ENCODE results near the gene CEP350.
"Not testable (repeated sequence)": the region's sequence is repeated elsewhere in the genome, so short reads cannot be mapped to it uniquely, and the experiment has no call there.

CEP350 gene

GRCh38 chr1:179951383-179952144 lies 3.0 kb upstream of the CEP350 start:
- DNase-seq = no peak

DNA sequence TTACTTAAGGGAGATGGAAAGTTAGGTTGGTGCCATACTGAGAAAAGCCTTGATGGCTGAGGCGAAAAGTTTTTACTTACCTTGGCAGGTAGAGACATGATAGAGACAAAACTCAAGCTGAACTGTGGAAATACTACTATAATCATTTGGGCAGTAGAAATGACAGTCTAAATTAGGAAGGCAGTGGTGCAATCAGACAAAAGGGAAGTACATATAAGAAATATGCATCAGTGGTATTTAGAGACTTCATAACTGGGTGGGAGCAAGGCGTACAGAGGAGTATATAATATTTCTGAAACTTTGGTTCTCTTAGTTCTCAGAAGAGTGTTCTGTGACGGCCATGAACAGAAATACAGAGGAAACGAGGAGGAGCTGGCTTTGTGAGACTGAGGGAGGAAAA lies 2.4 kb upstream of the CEP350 start:
- no peak for DNase-seq

DNA sequence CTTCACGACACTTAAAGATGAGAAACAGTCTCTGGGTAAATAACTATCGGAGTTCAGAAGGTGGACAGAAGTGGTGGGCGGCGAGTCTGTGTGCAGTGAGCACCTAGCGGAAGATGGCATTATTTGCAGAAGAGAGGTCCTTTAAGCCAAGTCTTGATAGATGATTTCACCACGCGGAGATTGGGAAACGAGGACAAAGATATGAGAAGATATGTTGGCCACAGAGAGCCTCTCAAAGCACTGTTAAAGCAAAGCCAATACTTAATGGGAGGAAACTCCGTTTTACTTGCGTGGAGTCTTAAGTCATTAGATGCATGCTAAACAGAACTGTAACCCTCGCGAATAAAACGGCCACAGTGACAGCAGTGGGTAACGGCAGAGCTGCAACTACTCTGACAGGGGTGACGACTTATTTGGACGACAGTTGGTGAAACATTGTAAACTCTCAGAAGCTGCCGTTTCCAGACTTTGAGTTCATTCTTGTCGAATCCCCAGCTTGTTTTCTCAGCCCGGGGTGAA lies 577 bp upstream of the CEP350 start:
- DNase-seq = peak; percentile 52

- DNase-seq = no peak
Observed at GRCh38 chr1:179955287-179955680, 674 bp downstream of the CEP350 start.

DNA sequence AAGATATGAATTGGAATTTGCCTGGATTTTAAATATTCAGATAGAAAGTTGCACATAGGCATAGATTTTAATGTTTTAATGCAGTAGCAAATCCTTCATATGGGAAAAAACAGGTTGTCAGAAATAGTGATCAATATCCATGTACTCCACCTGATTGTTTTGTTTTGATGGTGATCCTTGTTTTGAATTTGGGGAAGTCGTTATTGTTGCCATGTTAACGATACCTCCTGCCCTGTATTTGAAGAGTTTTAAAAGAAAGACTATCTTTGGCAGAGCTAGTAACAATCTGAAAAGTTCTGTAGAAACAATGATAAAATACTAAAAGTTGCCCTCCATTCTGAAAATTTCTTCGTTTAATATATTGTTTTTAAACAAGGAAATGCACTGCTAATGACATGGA lies 1.1 kb downstream of the CEP350 start:
- no peak for DNase-seq

- DNase-seq = no peak
Observed at GRCh38 chr1:179958359-179958758, 3.7 kb downstream of the CEP350 start.

- not testable (repeated sequence) for DNase-seq
Observed at GRCh38 chr1:179962168-179962567, 7.6 kb downstream of the CEP350 start.

DNA sequence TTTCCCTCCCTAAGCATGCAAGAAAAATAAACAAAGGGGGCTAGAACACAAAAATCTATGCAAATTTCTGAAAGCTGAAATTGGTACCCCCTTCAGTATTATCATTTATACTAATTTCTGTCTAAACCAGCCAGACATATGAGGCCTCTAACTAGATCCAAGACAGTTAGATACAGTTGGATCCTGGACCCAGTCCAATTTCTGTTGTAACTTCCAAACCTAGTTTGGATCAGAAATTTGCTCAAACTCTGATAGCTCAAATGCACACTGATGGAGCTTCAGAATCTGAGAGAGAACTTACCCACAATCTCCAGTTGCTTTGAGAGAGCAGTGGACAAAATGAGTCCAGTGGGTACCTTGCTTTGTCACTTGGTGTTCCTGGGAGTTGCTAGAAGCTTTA lies 11.9 kb downstream of the CEP350 start:
- no peak for DNase-seq

DNA sequence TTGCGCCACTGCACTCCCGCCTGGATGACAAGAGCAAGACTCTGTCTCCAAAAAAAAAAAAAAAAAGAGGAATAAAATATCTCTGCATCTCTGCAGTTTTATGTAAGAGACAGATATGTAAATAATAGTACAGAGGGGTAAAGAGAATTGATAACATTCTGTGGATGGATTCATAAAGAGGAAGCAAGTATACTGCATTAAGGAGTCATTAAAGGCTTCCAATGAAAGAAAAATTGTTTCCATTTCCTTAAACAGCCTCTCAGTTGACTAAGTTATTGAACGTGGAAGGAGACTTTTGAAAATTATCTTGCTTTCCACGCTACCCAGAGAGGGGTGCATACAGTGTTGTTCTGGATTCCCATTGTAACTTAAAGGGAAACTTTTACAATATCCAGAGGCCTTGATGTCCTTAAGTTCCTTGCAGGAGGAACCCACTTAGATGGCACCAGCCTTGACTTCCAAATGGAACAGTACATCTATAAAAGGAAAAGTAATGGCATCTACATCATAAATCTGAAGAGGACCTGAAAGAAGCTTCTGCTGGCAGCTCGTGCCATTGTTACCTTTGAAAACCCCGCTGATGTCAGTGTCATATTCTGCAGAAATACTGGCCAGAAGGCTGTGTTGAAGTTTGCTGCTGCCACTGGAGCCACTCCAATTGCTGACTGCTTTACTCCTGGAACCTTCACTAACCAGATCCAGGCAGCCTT lies 13.8 kb downstream of the CEP350 start:
- no peak for DNase-seq

- DNase-seq = no peak
Observed at GRCh38 chr1:179968994-179969919, 14.6 kb downstream of the CEP350 start.

DNA sequence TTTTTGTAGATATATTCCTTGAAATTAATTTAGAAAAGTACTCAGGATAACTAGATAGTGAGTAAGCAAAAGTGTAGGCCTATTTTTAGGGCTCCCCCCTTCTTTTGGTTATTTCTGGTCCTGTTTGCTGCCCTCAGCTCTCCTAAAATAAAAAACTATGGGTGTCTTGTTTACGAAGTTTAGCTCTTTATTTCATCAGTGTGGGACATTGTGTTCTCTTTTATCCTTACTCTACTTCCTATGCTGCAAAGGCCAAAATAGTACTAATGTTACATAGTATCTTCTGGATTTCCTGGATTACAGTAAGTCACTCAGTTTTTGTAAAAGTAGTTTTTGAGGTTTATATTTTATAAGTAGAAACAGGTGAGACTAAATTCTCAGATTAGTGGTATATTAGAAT lies 15.4 kb downstream of the CEP350 start:
- DNase-seq = no peak

GRCh38 chr1:179971563-179972496 lies 17.2 kb downstream of the CEP350 start:
- DNase-seq = no peak

DNA sequence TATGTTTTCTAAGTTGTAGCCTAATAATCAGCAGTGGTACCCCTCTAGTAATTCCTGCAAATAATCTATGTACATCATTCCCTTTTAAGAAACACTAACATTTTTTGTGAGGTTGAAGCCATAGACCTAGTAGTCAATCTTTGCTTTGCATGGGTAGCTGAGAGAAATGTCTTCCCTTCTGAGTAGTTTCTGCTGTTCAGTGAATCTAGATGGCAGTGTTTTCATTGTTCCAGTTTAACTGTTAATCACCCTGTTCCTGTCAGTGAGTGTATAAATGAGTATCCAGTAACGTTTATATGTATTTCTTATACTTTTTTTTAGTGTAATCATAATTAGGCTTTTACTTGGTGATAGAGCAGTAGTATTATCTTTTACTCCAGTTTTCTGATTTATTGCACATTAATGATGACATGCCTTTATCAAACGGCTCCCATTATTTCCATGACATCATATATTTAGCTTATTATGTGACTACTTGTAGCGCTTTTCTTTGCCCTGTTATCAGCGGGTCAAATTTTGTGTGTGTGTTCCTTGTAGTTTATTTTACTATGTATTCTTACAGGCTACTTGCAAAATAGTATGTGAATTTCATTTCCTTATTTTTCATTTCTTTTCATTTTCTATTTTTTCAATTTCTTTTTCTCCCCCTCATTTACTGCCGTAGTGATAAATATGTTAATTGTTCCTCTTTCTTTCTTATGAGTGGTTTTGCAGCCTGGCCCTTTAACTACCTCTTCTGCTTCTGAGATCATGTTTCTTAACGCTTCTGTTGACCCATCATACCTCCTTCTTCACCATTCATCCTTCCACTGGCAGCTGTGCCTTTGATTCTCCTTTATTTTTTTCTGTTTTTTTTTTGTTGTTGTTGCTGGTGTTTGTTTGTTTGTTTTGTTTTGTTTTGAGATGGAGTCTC lies 18.8 kb downstream of the CEP350 start:
- no peak for DNase-seq

- DNase-seq = no peak
Observed at GRCh38 chr1:179976970-179977651, 22.5 kb downstream of the CEP350 start.

DNA sequence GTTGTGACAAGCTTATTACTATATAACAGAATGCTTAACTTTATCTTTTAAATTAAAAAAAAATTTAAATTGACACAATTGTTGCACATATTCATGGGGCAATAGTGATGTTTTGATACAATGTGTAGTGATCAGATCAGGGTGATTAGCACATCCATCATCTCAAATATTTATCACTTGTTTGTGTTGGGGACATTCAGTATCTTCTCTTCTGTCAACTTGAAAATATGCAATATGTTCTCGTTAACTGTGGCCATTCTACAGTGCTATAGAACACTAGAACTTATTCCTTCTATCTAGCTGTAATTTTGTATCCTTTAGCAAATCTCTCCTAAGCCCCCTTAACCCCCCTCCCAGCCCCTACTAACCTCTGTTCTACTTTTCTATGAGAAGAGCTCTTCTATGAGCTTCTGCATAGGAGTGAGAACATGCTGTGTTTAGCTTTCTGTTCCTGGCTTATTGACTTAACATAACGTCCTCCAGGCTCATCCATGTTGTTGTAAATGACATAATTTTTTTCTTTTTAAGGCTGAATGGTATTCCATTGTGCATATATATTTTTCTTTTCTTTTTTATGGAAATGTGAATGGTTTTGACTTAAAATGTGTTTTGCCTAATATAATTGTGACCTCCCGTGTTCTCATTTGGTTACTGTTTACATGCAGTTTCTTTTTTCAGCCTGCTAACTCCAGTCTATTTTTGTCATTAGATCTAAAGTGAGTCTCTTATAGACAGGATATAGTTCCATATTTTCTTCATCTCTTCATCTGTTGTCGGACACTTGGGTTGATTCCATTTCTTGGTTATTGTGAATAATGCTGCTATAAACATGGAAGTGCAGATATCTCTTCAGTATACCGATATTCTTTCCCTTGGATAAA lies 23.8 kb downstream of the CEP350 start:
- DNase-seq = no peak

DNA sequence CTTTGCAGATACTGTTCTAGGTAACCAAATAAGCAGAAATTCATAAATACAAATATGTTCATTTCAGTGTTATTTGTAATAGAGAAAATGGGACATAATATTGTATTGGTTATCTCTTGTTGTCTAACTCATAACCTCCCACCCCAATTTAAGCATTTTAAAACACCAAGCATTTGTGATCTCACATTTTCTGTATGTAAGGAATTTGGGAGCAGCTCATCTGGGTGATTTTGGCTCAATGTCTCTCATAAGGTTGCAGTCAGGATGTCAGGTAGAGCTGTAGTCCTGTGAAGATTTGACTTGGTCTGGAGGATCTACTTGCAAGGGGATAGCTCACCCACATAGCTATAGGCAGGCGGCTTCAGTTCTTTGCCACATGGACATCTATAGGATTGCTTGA lies 29.5 kb downstream of the CEP350 start:
- DNase-seq = no peak

DNA sequence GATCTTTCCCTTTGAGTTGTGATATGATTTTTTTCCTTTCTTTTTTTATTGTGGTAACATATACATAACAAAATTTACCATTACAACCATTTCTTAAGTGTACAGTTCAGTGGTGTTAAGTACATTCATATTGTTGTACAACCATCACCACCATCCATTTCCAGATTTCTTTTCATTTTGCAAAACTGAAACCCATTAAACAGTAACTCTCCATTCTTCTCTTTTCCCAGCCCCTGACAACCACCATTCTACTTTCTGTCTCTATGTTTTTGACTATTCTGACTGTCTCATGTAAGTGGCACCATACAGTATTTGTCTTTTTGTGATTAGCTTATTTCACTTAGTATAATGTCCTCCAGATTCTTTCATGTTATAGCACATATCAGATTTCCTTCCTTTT lies 30.3 kb downstream of the CEP350 start:
- no peak for DNase-seq

DNA sequence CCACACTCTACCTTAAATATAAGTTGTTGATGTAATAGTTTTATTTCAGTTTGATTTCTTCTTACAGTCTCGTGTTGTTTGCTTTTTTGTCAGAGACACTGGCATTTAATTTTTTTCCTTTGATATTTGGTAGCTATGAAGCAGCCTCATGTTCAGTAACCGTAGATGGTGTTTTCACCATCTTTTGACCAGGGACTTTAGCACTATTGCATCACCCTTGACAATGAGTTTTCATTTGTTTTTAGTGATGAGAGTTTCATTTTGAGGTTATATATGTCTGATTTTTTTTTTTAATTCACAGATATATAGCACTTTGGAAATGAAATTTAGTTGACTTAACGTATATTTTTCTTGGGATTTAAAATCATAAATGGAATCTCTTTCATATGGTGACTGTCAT lies 36.2 kb downstream of the CEP350 start:
- DNase-seq = peak; percentile 7

GRCh38 chr1:179995576-179995975 lies 41.0 kb downstream of the CEP350 start:
- DNase-seq = no peak
